B cell (primary cell): ENCODE results near the gene UMODL1. TPM values are rescaled to one million over a fixed set of nuclear protein-coding genes. Genes with fewer than 3 reads are reported as not detected.
A peak's percentile ranks its signal among the peaks of the same experiment; 100 is the strongest.

Experiments
- ATAC-seq: fragments of 200-7000 bp; cut with Tn5 transposase; one replicate; pipeline ENCODE4 v1.10.0; 2021; ENCODE audit warnings: low read depth, mild to moderate bottlenecking, moderate number of reproducible peaks, moderate library complexity
- CTCF ChIA-PET: fragments of 350-600 bp; sonication (Branson Sonifier 250); formaldehyde crosslinking; loops from one replicate; lab custom pipeline; 2021; ENCODE audit warnings: antibody characterized with exemption, inconsistent platforms; lab: Charles Lee
- POLR2A ChIA-PET: fragments of 350-600 bp; sonication (Branson Sonifier 250); formaldehyde crosslinking; loops from one replicate; lab custom pipeline; 2021; ENCODE audit warnings: antibody characterized with exemption; lab: Charles Lee
- DNase-seq: peaks from one replicate; pipeline ENCODE4 v3.0.0; 2013
- H2AFZ ChIP-seq: 2 replicates; pipeline ENCODE4 v1.6.1; 2012; ENCODE audit warnings: mild to moderate bottlenecking, low read depth, low read length; ENCODE audit not compliant: insufficient read depth, poor library complexity, severe bottlenecking
- H3K27ac ChIP-seq, 2 donors: 1 replicate in 1 of 2; 2 replicates in 1 of 2; pipeline ENCODE4 v1.5.1; 2012 to 2013; ENCODE audit warnings: low read length in 2 of 2, mild to moderate bottlenecking in 2 of 2, moderate library complexity in 1 of 2
- H3K27me3 ChIP-seq, 4 experiments: fragments of 200-600 bp in 1 of 4; sonication (generic) in 1 of 4; replicated peaks in 1 of 4; 1 replicate in 2 of 4; 2 replicates in 2 of 4; pipeline versions ENCODE4 v1.6.1 to v1.7.0; 2013 to 2016; ENCODE audit warnings: low read length in 3 of 4, mild to moderate bottlenecking in 2 of 4, mixed read lengths in 1 of 4, moderate library complexity in 1 of 4; ENCODE audit not compliant: insufficient read depth in 4 of 4, control insufficient read depth in 3 of 4; ENCODE audit errors: control extremely low read depth in 1 of 4
- H3K36me3 ChIP-seq, 2 experiments: replicated peaks in 1 of 2; 1 replicate in 1 of 2; 2 replicates in 1 of 2; pipeline versions ENCODE4 v1.6.1 to v1.7.1; 2013; ENCODE audit warnings: low read length in 1 of 2; ENCODE audit not compliant: insufficient read depth in 2 of 2, control insufficient read depth in 1 of 2; ENCODE audit errors: control extremely low read depth in 1 of 2, extremely low read depth in 1 of 2
- H3K4me1 ChIP-seq, 2 donors: fragments of 200-600 bp in 1 of 2; sonication (generic) in 1 of 2; 1 replicate in 1 of 2; 2 replicates in 1 of 2; pipeline versions ENCODE4 v1.5.1 to v1.6.1; 2013 to 2017; ENCODE audit warnings: low read length in 2 of 2; ENCODE audit not compliant: control insufficient read depth in 2 of 2, insufficient read depth in 2 of 2
- H3K4me2 ChIP-seq: replicated peaks from 2 replicates; pipeline ENCODE3; 2012; ENCODE audit warnings: mild to moderate bottlenecking, low read depth, low read length; ENCODE audit not compliant: poor library complexity, severe bottlenecking
- H3K4me3 ChIP-seq, 5 experiments: fragments of 200-600 bp in 1 of 5; sonication (generic) in 1 of 5; 1 replicate in 3 of 5; 2 replicates in 2 of 5; pipeline versions ENCODE4 v1.5.1 to v1.7.0; 2011 to 2016; ENCODE audit warnings: low read length in 4 of 5, mild to moderate bottlenecking in 4 of 5, low read depth in 2 of 5, control low read depth in 1 of 5, moderate library complexity in 1 of 5; ENCODE audit not compliant: insufficient read depth in 1 of 5; ENCODE audit errors: control extremely low read depth in 1 of 5, extremely low read depth in 1 of 5
- H3K79me2 ChIP-seq: fragments of 200-600 bp; sonication (generic); one replicate; pipeline ENCODE4 v1.6.0; 2016; ENCODE audit warnings: low read length; ENCODE audit not compliant: control insufficient read depth, insufficient read depth
- H3K9ac ChIP-seq: fragments of 200-600 bp; sonication (generic); 2 replicates; pipeline ENCODE4 v1.6.1; 2017; ENCODE audit warnings: mild to moderate bottlenecking, low read length, moderate library complexity
- H3K9me3 ChIP-seq, 3 donors: one replicate each; pipeline versions ENCODE4 v1.6.1 to v1.7.1; 2013; ENCODE audit warnings: low read length in 2 of 3; ENCODE audit not compliant: control insufficient read depth in 2 of 3, insufficient read depth in 1 of 3; ENCODE audit errors: control extremely low read depth in 1 of 3
- H4K20me1 ChIP-seq: 2 replicates; pipeline ENCODE4 v1.6.0; 2012; ENCODE audit warnings: mild to moderate bottlenecking, low read length; ENCODE audit not compliant: insufficient read depth, control insufficient read depth, poor library complexity, severe bottlenecking
- H3K27ac Mint-ChIP-seq: one replicate; pipeline ENCODE4 v1.8.0; 2021; ENCODE audit warnings: mixed read lengths
- H3K27me3 Mint-ChIP-seq: one replicate; pipeline ENCODE4 v1.8.0; 2021; ENCODE audit warnings: mixed read lengths
- H3K4me1 Mint-ChIP-seq: one replicate; pipeline ENCODE4 v1.8.0; 2021; ENCODE audit warnings: mixed read lengths
- H3K4me3 Mint-ChIP-seq: one replicate; pipeline ENCODE4 v1.8.0; 2021; ENCODE audit warnings: mixed read lengths
- H3K9me3 Mint-ChIP-seq: one replicate; pipeline ENCODE4 v1.8.0; 2022; ENCODE audit warnings: mixed read lengths; ENCODE audit not compliant: insufficient read depth
- EZH2 ChIP-seq: IDR thresholded peaks from 2 replicates; pipeline ENCODE4 v1.6.1; 2012; ENCODE audit warnings: borderline replicate concordance, low read depth, mild to moderate bottlenecking, moderate library complexity, low read length; ENCODE audit not compliant: insufficient read depth, poor library complexity, severe bottlenecking
- WGBS: methylation state at CpG from one replicate; pipeline ENCODE4 v1.1.5; 2013; ENCODE audit warnings: missing lambda C conversion rate; ENCODE audit not compliant: insufficient coverage; 5-methylcytosine and 5-hydroxymethylcytosine counted together
- intact Hi-C: fragments of 100-400 bp; cut with micrococcal nuclease; formaldehyde crosslinking; loops from one replicate; pipeline ENCODE4 v1.10.0; 2022
- polyA plus RNA-seq: library from polyadenylated mRNA; depleted of rRNA; stranded (reverse); fragments of >200 nt; gene quantifications from 2 replicates; pipeline ENCODE4 v1.2.3, GENCODE V29; 2012
- total RNA-seq, 2 donors: library from RNA; stranded (reverse); fragments of 120-200 nt in 1 of 2; gene quantifications; 1 replicate in 1 of 2; 2 replicates in 1 of 2; pipeline versions ENCODE4 v1.2.3 to v1.2.4, GENCODE V29; 2013 to 2022
- TF ChIP-seq, protein P1 (sequence below): fragments of 200-600 bp; IDR thresholded peaks from one replicate; pipeline ENCODE4 v1.8.0; 2022; ENCODE audit warnings: antibody characterized with exemption, mild to moderate bottlenecking

Gene UMODL1
- total and polyA plus RNA-seq, 2 donors (not counting 1 experiment from before 2014, with no cell fraction given), result 0.10 to 0.49 TPM

DNA sequence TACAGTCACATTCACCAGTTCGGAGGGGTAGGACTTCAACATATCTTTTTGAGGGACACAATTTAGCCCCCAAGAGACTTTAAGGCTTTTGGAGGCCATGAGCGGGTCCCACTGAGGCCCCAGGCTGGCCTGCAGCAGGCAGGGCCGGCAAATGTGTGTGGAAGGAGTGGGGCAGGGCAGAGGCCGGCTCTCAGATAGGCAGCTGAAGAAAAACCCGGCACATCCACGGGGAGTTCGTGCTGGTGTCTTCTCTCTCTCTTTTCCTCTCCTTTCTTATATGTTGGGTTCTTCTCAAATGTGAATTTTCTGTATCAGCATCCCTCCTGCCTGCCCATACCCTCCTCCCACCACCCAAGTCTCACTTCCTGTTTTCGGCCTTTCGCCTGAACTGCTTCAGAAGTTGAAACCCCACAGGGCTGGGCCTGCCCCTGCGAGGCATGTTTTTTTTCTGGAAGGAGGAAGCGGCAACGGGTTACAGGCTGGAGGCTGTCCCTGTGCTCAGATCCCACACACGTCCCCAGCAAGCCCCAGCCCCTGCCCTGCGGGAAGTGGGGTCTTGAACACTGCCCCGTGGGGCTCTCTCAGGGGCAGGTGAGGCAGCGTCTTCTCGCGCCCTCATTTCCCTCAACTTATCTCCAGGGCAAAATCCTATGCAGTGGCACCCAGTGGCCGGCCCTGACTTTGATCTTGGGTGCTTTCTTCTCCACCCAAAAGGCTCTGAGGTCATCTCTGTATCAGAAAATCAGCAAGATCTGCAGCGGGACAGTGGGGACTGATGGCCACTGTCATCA lies 9.7 kb upstream of the UMODL1 start:
- no peaks in the 10 kb centered on the region for H4K20me1 ChIP-seq
- CTCF ChIA-PET, result interaction anchor here (1.4 to 4.2 kb wide), 3 partner anchors 46 to 245 kb away, joined by 3 to 22 read pairs (median 7); no protein-coding TSS in a partner anchor
- 10% methylated on average over 15 of the region's 20 CpGs for WGBS
- H3K9me3 Mint-ChIP-seq, result no peaks in the 10 kb centered on the region
- DNase-seq (peak; percentile 87), ATAC-seq (peak; percentile 26)
- H3K36me3 ChIP-seq, result no peaks in the 10 kb centered on the region
- peak overlapping the region; percentile 44 for H2AFZ ChIP-seq
- H3K9me3 ChIP-seq, result peaks cover 0 to 9% (median 0%) of the 10 kb centered on the region in 3 donors
- no peaks in the 10 kb centered on the region for H3K27me3 Mint-ChIP-seq
- H3K4me3 Mint-ChIP-seq, result peak overlapping the region; percentile 91
- POLR2A ChIA-PET, result interaction anchor here (0.6 to 3.6 kb wide), 2 partner anchors 52 to 113 kb away, joined by 5 to 25 read pairs; partner anchors contain the start of gene ZBTB21
- peak overlapping the region; percentile 31 for H3K9ac ChIP-seq
- peak overlapping the region; percentile 99 for H3K27ac Mint-ChIP-seq
- H3K4me3 ChIP-seq, result peak overlapping the region in 3 of 5 experiments; percentile 9 to 38 (median 13)
- intact Hi-C loops, result loop anchor here (5.0 kb wide), 2 partner anchors 476 to 831 kb away; partner anchors contain the start of gene NDUFV3
- peak overlapping the region; percentile 87 to 96 for H3K27ac ChIP-seq
- peaks cover 84% of the 10 kb centered on the region for H3K4me1 Mint-ChIP-seq
- peaks cover 57 to 90% of the 10 kb centered on the region in 2 donors for H3K4me1 ChIP-seq
- H3K79me2 ChIP-seq, result peaks cover under 1% of the 10 kb centered on the region
- no peaks in the 10 kb centered on the region for H3K27me3 ChIP-seq
- peak overlapping the region; percentile 92 for H3K4me2 ChIP-seq
- no peak for TF ChIP-seq EZH2
- TF ChIP-seq, protein P1, sequence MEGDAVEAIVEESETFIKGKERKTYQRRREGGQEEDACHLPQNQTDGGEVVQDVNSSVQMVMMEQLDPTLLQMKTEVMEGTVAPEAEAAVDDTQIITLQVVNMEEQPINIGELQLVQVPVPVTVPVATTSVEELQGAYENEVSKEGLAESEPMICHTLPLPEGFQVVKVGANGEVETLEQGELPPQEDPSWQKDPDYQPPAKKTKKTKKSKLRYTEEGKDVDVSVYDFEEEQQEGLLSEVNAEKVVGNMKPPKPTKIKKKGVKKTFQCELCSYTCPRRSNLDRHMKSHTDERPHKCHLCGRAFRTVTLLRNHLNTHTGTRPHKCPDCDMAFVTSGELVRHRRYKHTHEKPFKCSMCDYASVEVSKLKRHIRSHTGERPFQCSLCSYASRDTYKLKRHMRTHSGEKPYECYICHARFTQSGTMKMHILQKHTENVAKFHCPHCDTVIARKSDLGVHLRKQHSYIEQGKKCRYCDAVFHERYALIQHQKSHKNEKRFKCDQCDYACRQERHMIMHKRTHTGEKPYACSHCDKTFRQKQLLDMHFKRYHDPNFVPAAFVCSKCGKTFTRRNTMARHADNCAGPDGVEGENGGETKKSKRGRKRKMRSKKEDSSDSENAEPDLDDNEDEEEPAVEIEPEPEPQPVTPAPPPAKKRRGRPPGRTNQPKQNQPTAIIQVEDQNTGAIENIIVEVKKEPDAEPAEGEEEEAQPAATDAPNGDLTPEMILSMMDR, result no peak

- peaks cover 0 to 9% (median 0%) of the 10 kb centered on the region in 3 donors for H3K9me3 ChIP-seq
- no peaks in the 10 kb centered on the region for H4K20me1 ChIP-seq
- peak overlapping the region; percentile 91 for H3K4me3 Mint-ChIP-seq
- H3K79me2 ChIP-seq, result peaks cover 5% of the 10 kb centered on the region
- no peaks in the 10 kb centered on the region for H3K27me3 ChIP-seq
- no peaks in the 10 kb centered on the region for H3K36me3 ChIP-seq
- TF ChIP-seq, protein P1, result no peak
- no peak for TF ChIP-seq EZH2
- ChIA-PET POLR2A (interaction anchor here (0.6 to 3.6 kb wide), 3 partner anchors 50 to 113 kb away, joined by 3 to 25 read pairs (median 5); partner anchors contain the start of gene ZBTB21), CTCF (interaction anchor here (1.4 to 4.2 kb wide), 3 partner anchors 46 to 245 kb away, joined by 3 to 22 read pairs (median 7); no protein-coding TSS in a partner anchor)
- intact Hi-C loops, result loop anchor here (1.0 to 5.0 kb wide), 6 partner anchors 52 to 830 kb away; partner anchors contain the start of genes NDUFV3, PRDM15 and ZBTB21
- peak overlapping the region; percentile 44 for H2AFZ ChIP-seq
- H3K27ac ChIP-seq, result peak overlapping the region; percentile 87 to 96
- H3K4me1 ChIP-seq, result peaks cover 62 to 96% of the 10 kb centered on the region in 2 donors
- H3K4me1 Mint-ChIP-seq, result peaks cover 85% of the 10 kb centered on the region
- DNase-seq, result no peak
- H3K9me3 Mint-ChIP-seq, result no peaks in the 10 kb centered on the region
- ATAC-seq, result no peak
- peak overlapping the region; percentile 31 for H3K9ac ChIP-seq
- peak overlapping the region; percentile 99 for H3K27ac Mint-ChIP-seq
- H3K27me3 Mint-ChIP-seq, result no peaks in the 10 kb centered on the region
- H3K4me3 ChIP-seq, result peak overlapping the region in 4 of 5 experiments; percentile 1 to 38 (median 11)
- H3K4me2 ChIP-seq, result peak overlapping the region; percentile 92
- 2% methylated on average over 4 of the region's 6 CpGs for WGBS
Observed at GRCh38 chr21:42061986-42062235, 9.2 kb upstream of the UMODL1 start.
